K562 (cell line): ENCODE results near the gene CHRNA10. TPM values are rescaled to one million over a fixed set of nuclear protein-coding genes. Genes with fewer than 3 reads are reported as not detected.
"Not testable (repeated sequence)": the region's sequence is repeated elsewhere in the genome, so short reads cannot be mapped to it uniquely, and the experiment has no call there.

Experiments
- ATAC-seq: fragments of 200-7000 bp; cut with Tn5 transposase; 3 replicates; pipeline ENCODE4 v1.9.1; 2020; ENCODE audit warnings: moderate library complexity
- BruUV-seq: library from RNA; stranded (reverse); fragments of 400-500 nt; replicated peaks from 2 replicates; lab custom pipeline; 2021; lab: Mats Ljungman, UMichigan
- CTCF ChIA-PET: fragments of 300-600 bp; formaldehyde crosslinking; extraction: SDS; loops from one replicate; lab custom pipeline; 2021; ENCODE audit warnings: low intra/inter-chr PET ratio; lab: Yijun Ruan, JAX
- POLR2A ChIA-PET: fragments of 300-600, 350-650 bp; sonication (Branson Sonifier 250); formaldehyde crosslinking; extraction: SDS; loops from one replicate; lab custom pipeline; 2021; ENCODE audit warnings: antibody characterized with exemption, inconsistent platforms; lab: Yijun Ruan, JAX
- DNase-seq, 4 experiments: peaks; one replicate each; pipeline versions ENCODE4 v3.0.0 to v3.0.0-alpha.2; 2011 to 2018; ENCODE audit warnings: low spot score in 3 of 4, mixed read lengths in 3 of 4; ENCODE audit errors: extremely low read depth in 1 of 4
- FAIRE-seq: peaks from 2 replicates; lab custom pipeline; 2011; peaks lifted over from hg19 to GRCh38; lab: Jason Lieb, UNC
- H2AFZ ChIP-seq: 2 replicates; pipeline ENCODE4 v1.6.0; 2011; ENCODE audit warnings: low read depth, low read length, control low read depth, inconsistent platforms
- H3K27ac ChIP-seq: fragments of 200-600 bp; 3 replicates; pipeline ENCODE4 v1.8.0; 2011; ENCODE audit warnings: low read depth, mild to moderate bottlenecking, control low read depth, inconsistent platforms, low read length, moderate library complexity, mixed read lengths; ENCODE audit errors: extremely low read depth
- H3K27me3 ChIP-seq, 2 experiments: fragments of 300-600 bp in 1 of 2; 2 replicates in 1 of 2; 3 replicates in 1 of 2; pipeline versions ENCODE4 v1.6.0 to v1.8.0; 2011; ENCODE audit warnings: inconsistent platforms in 2 of 2, low read length in 2 of 2, mild to moderate bottlenecking in 1 of 2, mixed read lengths in 1 of 2, moderate library complexity in 1 of 2; ENCODE audit not compliant: control insufficient read depth in 2 of 2, insufficient read depth in 2 of 2
- H3K36me3 ChIP-seq: fragments of 300-600 bp; 3 replicates; pipeline ENCODE4 v1.8.0; 2011; ENCODE audit warnings: mild to moderate bottlenecking, low read length, inconsistent platforms; ENCODE audit not compliant: control insufficient read depth, insufficient read depth
- H3K4me1 ChIP-seq, 2 experiments: fragments of 200-600 bp in 1 of 2; replicated peaks in 1 of 2; 2 replicates in 1 of 2; 3 replicates in 1 of 2; pipeline versions ENCODE4 v1.5.1 to v1.8.0; 2011; ENCODE audit warnings: inconsistent platforms in 2 of 2, low read length in 2 of 2, mild to moderate bottlenecking in 1 of 2, mixed read lengths in 1 of 2, moderate library complexity in 1 of 2; ENCODE audit not compliant: control insufficient read depth in 2 of 2, insufficient read depth in 2 of 2
- H3K4me2 ChIP-seq: 2 replicates; pipeline ENCODE4 v1.6.1; 2011; ENCODE audit warnings: low read length, control low read depth, inconsistent platforms, mixed read lengths; ENCODE audit not compliant: insufficient read depth
- H3K4me3 ChIP-seq: fragments of 200-600 bp; sonication (generic), shearing (Covaris generic); 2 replicates; pipeline ENCODE4 v1.5.1; 2016; ENCODE audit warnings: control low read depth, inconsistent platforms
- H3K79me2 ChIP-seq: fragments of 200-600 bp; 3 replicates; pipeline ENCODE4 v1.8.0; 2011; ENCODE audit warnings: low read length, inconsistent platforms; ENCODE audit not compliant: control insufficient read depth, insufficient read depth
- H3K9ac ChIP-seq, 2 experiments: 2 replicates each; pipeline versions ENCODE4 v1.6.0 to v1.6.1; 2011; ENCODE audit warnings: low read depth in 2 of 2, low read length in 2 of 2, control low read depth in 1 of 2, inconsistent platforms in 1 of 2, mild to moderate bottlenecking in 1 of 2, mixed read lengths in 1 of 2; ENCODE audit not compliant: insufficient read depth in 1 of 2
- H3K9me1 ChIP-seq: one replicate; pipeline ENCODE4 v1.6.0; 2011; ENCODE audit warnings: inconsistent platforms, mild to moderate bottlenecking, low read length, moderate library complexity; ENCODE audit not compliant: control insufficient read depth, insufficient read depth
- H3K9me3 ChIP-seq: replicated peaks from 2 replicates; pipeline ENCODE4 v1.5.1; 2011; ENCODE audit warnings: low read depth, low read length, inconsistent platforms; ENCODE audit not compliant: control insufficient read depth, insufficient read depth
- H4K20me1 ChIP-seq: replicated peaks from 2 replicates; pipeline ENCODE4 v1.6.1; 2011; ENCODE audit warnings: low read length, inconsistent platforms, mixed read lengths; ENCODE audit not compliant: control insufficient read depth, insufficient read depth
- CTBP1 ChIP-seq: fragments of 450-650 bp; IDR thresholded peaks from 2 replicates; pipeline ENCODE4 v1.6.1; 2016; ENCODE audit warnings: borderline replicate concordance
- GATA2 ChIP-seq: sonication (generic); formaldehyde crosslinking; IDR thresholded peaks from 2 replicates; pipeline ENCODE4 v1.4.0; 2020; ENCODE audit warnings: mild to moderate bottlenecking, missing genetic modification reagents
- TOE1 ChIP-seq, 2 experiments: fragments of 450-650 bp in 1 of 2; sonication (generic) in 1 of 2; formaldehyde crosslinking in 1 of 2; IDR thresholded peaks; 2 replicates each; pipeline versions ENCODE4 v1.7.1 to v1.8.0; 2016 to 2022; ENCODE audit warnings: borderline replicate concordance in 2 of 2, mild to moderate bottlenecking in 2 of 2, antibody characterized with exemption in 1 of 2, inconsistent platforms in 1 of 2, low read depth in 1 of 2, missing genetic modification reagents in 1 of 2, moderate library complexity in 1 of 2
- ZNF263 ChIP-seq: sonication (generic); formaldehyde crosslinking; IDR thresholded peaks from 2 replicates; pipeline ENCODE4 v1.8.0; 2022; ENCODE audit warnings: mild to moderate bottlenecking, missing genetic modification reagents, borderline replicate concordance
- WGBS: fragments of 100-300 bp; shearing (Covaris generic); methylation state at CpG from one replicate; pipeline ENCODE4 v1.1.6; 2016; ENCODE audit warnings: low coverage, mixed read lengths; ENCODE audit not compliant: insufficient coverage; ENCODE audit errors: missing lambda C conversion rate; 5-methylcytosine and 5-hydroxymethylcytosine counted together
- in situ Hi-C: fragments of 300-500 bp; cut with MboI; formaldehyde crosslinking; loops from 4 replicates; pipeline ENCODE4 v1.15.0; 2018; ENCODE audit warnings: inconsistent platforms, mixed read lengths
- intact Hi-C: fragments of 100-400 bp; cut with micrococcal nuclease; formaldehyde crosslinking; loops from 2 replicates; pipeline ENCODE4 v1.14.2; 2022
- polyA plus RNA-seq, 8 experiments: library from polyadenylated mRNA; depleted of rRNA in 4 of 8; stranded (reverse) in 5 of 8; unstranded in 3 of 8; fragments of >200 nt; fragmentation: Nextera tagmentation in 2 of 8; fragmentation: Illumina TruSeq in 1 of 8; extraction: Ambion mirVana in 2 of 8; extraction: Trizol in 1 of 8; gene quantifications; 2 replicates each; pipeline versions ENCODE4 v1.2.1 to v1.2.3, GENCODE V29; 2011 to 2014; ENCODE audit warnings: inconsistent platforms in 1 of 8, missing spikeins in 1 of 8
- total RNA-seq, 7 experiments: library from RNA; depleted of rRNA in 6 of 7; stranded (reverse); fragments of >200 nt in 6 of 7; fragmentation: Illumina TruSeq in 2 of 7; extraction: Trizol in 2 of 7; gene quantifications; 2 replicates each; pipeline versions ENCODE4 v1.2.1 to v1.2.3, GENCODE V29; 2011 to 2021; ENCODE audit warnings: low replicate concordance in 1 of 7
- TF ChIP-seq, protein P1 (sequence below): fragments of 450-650 bp; IDR thresholded peaks from 2 replicates; pipeline ENCODE4 v1.6.1; 2016

The CHRNA10 gene
- total and polyA plus RNA-seq, 9 of the 15 experiments (the other 6 are each of a cell fraction or from before 2014, with no cell fraction given), result 0.35 to 1.9 (median 0.81) TPM

DNA sequence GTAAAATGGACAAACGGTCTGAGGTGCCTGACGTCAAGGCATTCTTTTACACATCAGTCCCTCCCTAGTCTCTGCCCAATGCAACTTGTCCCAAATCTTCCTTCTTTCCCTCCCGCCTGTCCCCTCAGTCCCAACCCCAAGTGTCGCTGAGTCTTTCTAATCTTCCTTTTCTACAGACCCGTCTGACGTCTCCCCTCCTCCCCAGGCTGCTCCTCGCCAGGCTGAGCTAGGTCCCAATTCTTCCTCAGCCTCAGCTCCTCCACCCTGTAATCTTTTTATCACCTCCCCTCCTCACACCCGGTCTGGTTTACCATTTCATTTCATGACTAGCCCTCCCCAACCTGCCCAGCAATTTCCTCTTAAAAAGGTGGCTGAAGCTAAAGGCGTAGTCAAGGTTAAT lies 21.8 kb downstream of the CHRNA10 start:
- H3K9me1 ChIP-seq; H3K79me2 ChIP-seq; H3K27ac ChIP-seq; H4K20me1 ChIP-seq; ATAC-seq; H3K36me3 ChIP-seq; H3K27me3 ChIP-seq; intact Hi-C loops; CTCF ChIA-PET; BruUV-seq; H3K9ac ChIP-seq; FAIRE-seq; POLR2A ChIA-PET; H3K9me3 ChIP-seq; H3K4me3 ChIP-seq; TF ChIP-seq TOE1 (CRISPR knock-in tag; IDR thresholded peaks at IDR 0.05; ENCODE audit: borderline replicate concordance, low read depth): not testable (repeated sequence)
- in situ Hi-C loops, result loop anchor here (5.0 kb wide), 1 partner anchor 1513 kb away; no protein-coding TSS in a partner anchor
- TF ChIP-seq ZNF263 (CRISPR knock-in tag) (peak; percentile 95), TOE1 (IDR thresholded peaks at IDR 0.05; ENCODE audit: borderline replicate concordance) (0 out of 2 replicates have a peak, but pooled peaks have one; percentile 14), CTBP1 (0 out of 2 replicates have a peak, but pooled peaks have one; percentile 15), GATA2 (0 out of 2 replicates have a peak, but pooled peaks have one; percentile 33)
- TF ChIP-seq, protein P1, sequence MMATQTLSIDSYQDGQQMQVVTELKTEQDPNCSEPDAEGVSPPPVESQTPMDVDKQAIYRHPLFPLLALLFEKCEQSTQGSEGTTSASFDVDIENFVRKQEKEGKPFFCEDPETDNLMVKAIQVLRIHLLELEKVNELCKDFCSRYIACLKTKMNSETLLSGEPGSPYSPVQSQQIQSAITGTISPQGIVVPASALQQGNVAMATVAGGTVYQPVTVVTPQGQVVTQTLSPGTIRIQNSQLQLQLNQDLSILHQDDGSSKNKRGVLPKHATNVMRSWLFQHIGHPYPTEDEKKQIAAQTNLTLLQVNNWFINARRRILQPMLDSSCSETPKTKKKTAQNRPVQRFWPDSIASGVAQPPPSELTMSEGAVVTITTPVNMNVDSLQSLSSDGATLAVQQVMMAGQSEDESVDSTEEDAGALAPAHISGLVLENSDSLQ, result 0 out of 2 replicates have a peak, but pooled peaks have one; percentile 10
- Histone ChIP-seq H3K4me2 (peak overlapping the region; percentile 70), H2AFZ (peak overlapping the region; percentile 72), H3K4me1 (peaks cover 7 to 12% of the 10 kb centered on the region in 2 experiments; a peak in 4 of 5 replicates)
- DNase-seq, result peak in 1 of 4 experiments; percentile 34
- 0% methylated on average over 8 of the region's 9 CpGs for WGBS
